ENCODE measurements around the gene KRTAP15-1.

GRCh38 chr21:30391492-30392025 is 48.5 kb upstream of the KRTAP15-1 start:
- no peak for TF ChIP-seq CEBPB (IDR thresholded peaks at IDR 0.05; ENCODE audit: low read depth, low read length)
- TF ChIP-seq CTCF (conservative IDR thresholded peaks at IDR 0.05; ENCODE audit: low read depth, low read length), result no peak
- no peak for TF ChIP-seq BHLHE40 (IDR thresholded peaks at IDR 0.05; ENCODE audit: low read depth, low read length)
- TF ChIP-seq USF2 (IDR thresholded peaks at IDR 0.05; ENCODE audit: low read depth, low read length), result no peak

All from IMR-90 (cell line).